HK-2 (cell line): ENCODE data around the gene SHROOM3.

ENCODE experiments used
- DNase-seq: peaks from one replicate; pipeline ENCODE4 v3.0.0-alpha.2; 2018; ENCODE audit not compliant: unreplicated experiment

SHROOM3 gene

DNA sequence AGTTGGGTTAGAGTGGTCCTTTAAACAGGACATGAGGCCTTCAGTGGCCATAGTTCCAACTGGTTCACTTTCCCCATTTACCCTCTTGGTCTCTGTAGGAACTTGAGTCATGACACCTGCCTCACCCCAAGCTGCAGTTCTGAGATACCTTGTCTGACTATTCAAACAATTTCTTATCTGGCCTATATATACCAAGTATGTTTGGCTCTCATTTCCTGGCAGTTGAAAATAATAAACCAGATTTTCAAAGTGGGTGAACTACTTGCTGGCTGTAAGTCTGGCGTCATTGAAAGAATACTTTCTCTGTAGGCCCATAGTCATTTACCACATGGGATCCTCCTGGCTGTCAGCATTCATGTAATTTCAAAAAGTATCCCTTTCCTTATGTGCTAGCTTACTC lies 228.8 kb downstream of the SHROOM3 start:
- DNase-seq: no peak

DNA sequence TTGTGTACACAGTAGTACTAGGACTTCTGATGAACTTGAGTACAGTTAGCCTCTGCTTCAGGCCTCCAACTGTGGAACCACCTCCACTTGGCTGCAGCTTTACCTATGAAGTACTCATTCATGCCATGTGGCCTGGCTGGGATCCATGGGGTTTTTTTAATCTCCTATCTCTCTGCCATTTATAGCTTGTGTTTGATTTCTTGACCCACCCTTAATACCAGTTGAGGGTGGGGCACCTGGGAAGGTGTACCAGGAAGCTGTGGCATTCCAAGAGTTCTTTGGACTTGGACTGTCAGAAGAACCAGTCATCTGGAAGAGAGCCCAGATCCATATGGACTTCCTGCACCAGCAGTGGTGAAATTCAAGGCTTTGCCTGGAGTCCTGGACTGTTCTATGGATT lies 230.1 kb downstream of the SHROOM3 start:
- DNase-seq: no peak

DNA sequence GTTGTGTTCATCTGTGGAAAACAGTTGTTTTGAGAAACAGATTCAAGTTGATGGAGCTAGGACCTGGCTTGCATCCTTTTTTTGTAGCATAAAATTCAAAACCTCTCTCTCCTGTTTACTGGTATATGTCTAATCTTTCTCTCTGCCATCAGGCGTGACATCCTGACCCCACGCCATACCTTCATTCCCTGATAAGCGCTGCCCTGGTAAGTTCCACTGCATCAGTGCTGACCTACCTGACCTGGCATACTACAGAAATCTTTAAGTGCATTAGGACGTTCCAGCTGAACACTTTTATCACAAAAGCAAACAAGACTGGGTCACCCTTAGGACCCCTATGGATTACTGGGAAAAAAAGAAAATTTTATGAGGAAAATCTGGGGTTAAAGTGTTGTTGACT lies 230.7 kb downstream of the SHROOM3 start:
- no peak for DNase-seq

DNA sequence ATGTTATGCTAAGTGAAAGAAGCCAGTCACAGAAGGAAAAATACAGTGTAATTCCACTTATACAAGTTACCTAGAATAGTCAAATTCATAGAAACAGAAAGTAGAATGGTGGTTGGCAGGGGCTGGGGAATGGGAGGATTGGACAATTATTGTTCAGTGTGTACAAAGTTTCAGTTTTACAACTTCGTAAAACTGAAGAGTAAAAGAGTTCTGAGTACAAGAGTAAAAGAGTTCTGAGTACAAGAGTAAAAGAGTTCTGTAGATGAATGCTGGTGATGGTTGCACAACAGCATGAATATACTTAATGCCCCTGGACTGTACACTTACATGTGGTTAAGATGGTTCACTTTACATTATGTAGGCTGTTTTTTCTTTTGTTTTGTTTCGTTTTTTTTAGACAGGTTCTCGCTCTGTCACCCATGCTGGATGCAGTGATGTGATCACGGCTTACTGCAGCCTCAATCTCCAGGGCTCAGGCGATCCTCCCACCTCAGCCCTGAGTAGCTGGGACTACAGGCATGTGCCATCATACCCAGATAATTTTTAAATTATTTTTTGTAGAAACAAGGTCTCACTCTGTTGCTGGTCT lies 232.0 kb downstream of the SHROOM3 start:
- no peak for DNase-seq

DNA sequence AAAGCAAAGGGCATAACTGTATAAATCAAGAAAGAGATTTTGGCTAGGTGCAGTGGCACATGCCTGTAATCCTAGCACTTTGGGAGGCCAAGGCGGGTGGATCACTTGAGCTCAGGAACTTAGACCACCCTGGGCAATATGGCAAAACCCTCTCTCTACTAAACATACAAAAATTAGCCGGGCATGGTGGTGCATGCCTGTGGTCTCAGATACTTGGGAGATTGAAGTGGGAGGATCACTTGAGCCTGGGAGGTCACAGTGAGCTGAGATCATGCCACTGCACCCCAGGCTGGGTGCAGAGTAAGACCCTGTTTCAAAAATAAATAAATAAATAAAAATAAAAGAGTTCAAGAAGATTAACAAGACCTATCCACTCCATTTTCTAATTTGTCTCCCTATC lies 235.6 kb downstream of the SHROOM3 start:
- no peak for DNase-seq

DNA sequence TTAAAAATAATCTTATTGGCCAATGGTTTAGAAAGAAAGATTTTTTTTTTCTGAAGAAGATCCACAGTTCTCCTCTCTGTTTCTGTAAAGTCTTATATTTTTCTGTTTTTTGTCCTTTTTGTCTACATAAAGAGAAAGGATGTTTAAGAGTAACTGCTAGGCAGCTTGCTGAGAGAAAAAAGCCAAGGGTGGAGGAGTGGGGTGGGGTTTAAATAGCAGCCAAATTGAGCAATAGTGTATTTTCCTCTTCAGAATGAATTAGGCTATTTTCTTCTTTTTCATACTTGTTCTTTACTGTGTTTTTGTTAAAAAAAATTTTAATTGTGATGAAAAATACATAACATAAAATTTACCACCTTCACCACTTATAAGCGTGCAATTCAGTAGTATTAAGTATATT lies 238.3 kb downstream of the SHROOM3 start:
- DNase-seq: no peak

DNA sequence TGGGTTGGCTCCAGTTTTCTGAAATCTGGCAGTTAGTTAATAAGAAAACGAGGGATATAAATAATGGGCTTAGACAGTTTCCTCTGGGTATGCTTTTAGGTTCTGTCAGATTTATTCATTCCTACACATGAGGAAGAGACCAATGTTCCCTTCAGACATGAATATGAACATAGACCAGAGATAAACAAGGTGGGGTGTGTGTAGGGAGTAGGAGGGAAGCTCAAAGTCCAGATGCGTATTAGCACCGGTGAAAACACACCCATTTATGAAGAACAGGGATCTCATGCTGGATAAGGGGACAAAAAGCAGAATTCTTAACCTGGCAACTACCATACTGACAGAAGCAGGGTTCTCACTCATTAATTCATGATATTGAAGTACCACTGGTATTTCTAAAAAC lies 240.0 kb downstream of the SHROOM3 start:
- DNase-seq: no peak

DNA sequence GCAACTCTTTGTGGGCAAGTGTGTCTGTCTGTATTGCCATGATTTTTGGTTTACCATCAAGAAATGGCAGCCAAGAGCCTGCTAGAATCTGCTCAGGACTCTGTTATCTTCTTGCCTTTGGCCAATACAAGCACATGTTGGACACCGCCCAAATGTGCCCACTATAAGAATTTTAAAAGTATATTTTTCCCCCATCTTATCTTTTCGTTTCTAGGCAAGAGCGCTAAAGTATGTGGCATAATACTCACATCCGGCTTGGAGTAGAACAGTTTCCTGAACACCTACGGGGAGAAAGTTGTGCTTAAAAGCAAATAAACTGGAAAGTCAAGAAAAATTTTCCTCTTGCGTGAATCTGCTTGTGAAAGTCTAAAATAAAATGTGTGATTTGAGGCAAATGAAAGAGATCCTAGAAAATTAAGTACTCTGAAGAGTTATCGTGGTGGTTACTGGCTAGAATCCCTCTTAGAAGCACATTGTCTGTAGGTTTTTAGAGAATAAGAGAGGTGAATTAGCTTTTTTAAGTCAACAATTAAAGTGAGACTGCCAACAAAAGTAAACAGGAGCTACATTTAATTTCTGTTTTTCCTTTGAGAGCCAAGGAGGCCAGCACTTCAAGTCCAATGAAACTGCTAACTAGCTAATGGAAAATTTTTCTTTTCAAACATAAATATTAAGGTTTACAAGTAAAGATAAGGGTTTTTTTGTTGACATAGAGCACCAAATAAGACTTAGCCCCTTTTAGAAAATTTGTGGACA lies 242.7 kb downstream of the SHROOM3 start:
- no peak for DNase-seq

DNA sequence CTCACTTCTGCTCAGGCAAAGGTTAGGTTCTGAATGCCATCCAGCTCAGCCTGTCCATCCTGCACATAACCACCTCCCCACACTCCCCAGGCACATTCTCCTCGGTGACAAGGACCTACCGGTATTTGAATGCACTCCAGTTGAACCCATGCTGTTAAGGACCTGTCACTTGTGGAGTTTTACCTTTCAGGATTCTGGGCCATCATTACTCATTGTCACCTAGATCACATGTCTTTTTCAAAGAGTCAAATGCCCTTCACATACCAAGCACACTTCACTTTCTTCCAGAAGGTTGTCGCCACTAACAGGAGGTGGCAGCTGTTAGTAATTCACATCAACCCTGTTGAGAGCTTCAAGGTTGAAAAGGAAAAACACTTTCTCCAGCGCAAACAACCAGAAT lies 244.7 kb downstream of the SHROOM3 start:
- no peak for DNase-seq

DNA sequence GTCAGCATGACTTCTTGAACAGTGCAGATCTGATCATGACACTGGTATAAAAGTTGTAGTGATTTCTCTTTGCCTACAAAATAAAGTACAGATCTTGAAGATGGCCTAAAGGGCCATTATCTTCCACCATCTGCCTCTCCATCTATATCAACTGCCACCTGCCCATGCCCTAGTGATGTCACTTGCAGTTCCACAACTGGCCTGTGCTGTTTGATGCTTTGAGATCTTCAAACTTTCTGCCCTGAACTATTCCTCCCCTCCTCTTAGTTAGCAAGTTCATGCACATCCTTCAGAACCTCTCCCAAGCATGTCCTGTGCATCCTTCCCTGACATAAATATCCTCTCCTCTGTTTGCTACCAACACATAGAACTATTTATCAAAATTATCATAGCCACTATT lies 245.9 kb downstream of the SHROOM3 start:
- no peak for DNase-seq

DNA sequence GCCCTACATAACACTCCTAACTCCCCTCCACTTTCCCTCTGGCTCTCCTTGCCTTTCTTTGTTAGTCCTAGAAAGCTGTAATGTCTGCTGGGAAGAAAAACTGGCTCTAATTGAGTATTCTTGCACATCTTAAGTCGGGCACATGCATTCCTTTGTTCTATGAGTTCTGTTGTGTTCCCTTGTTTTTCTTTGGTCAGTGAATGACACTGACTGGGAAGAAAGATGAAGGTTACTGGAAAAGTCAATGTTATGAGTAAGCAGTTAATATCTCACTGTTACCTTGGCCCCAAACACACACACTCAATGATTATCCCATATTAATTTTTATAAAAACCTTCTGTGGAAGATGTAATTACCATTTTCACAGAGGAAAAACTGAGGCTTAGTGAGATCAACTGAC lies 247.0 kb downstream of the SHROOM3 start:
- no peak for DNase-seq

DNA sequence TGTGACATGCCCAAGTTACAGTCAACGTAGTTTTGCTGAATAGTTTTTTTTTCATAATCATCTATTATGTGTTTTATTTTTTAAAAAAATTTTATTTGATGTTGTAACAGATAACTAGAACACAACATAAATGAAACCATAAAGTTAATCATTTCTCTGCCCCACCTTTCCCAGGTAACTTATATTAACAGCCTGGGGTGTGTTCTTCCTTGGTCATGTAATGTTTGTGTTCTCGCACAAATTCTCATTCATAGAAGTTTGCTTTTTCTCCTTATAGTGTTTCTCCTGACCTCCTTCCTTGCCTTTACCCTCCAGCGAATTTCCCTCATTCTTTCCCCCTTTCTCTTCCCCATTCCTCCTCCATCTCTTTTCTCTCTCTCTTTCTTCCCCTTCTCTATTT lies 248.1 kb downstream of the SHROOM3 start:
- DNase-seq: no peak

DNA sequence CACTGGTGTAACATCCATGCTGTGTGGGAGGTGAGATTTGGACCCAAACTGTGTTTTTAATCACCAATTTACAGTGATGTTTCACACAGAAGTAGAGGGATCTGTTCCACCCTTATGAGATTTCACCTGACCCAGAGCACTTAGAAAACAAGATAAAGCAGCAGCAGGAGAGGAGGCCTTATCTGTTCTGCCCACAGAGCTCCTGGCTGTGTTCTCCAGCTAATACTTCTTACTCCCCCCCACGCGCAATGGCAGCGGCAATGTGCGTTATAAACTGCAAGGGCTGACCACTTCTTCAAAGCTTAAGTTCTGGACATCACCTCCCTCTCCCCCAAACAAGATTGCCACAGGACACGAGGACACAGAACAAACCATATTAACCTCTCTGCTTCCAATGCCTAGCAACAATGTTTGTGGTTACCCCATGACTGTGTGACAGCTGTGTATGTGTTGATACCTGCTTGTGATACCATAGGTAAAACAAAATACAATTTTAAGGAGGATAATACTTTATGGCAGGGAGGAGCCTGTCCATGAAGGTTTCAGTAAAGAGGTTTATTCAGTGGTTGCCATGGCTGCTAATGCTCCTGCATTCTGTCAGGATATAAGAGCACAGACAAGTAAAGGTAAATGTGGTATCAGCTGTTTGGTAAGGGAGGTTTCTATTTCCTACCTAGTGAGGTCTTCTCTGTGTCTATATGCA lies 252.9 kb downstream of the SHROOM3 start:
- DNase-seq: no peak

DNA sequence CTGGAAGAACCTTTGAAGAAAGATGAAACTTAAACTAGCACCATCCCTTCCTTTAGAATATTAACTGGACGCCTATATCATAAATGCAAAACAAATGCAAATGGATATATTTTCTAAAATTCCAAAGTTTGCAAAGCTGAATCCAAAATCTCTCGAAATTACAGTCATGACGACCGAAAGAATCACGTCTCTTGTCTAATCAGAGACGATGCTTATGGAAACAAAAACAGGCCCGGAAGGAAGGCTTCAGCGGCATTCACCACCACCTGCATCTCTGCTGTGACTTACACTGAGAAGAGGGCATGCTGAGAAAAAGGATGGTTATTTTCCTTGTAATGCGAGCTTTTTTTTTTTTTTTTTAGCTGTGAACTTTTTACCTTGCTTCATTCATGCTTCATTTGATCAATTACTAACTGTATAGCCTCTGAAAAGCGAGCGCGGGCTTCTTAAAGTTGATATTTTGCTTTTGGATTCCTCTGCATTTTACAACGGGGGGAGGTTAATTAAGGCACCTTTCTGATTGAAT lies 253.7 kb downstream of the SHROOM3 start:
- no peak for DNase-seq

DNA sequence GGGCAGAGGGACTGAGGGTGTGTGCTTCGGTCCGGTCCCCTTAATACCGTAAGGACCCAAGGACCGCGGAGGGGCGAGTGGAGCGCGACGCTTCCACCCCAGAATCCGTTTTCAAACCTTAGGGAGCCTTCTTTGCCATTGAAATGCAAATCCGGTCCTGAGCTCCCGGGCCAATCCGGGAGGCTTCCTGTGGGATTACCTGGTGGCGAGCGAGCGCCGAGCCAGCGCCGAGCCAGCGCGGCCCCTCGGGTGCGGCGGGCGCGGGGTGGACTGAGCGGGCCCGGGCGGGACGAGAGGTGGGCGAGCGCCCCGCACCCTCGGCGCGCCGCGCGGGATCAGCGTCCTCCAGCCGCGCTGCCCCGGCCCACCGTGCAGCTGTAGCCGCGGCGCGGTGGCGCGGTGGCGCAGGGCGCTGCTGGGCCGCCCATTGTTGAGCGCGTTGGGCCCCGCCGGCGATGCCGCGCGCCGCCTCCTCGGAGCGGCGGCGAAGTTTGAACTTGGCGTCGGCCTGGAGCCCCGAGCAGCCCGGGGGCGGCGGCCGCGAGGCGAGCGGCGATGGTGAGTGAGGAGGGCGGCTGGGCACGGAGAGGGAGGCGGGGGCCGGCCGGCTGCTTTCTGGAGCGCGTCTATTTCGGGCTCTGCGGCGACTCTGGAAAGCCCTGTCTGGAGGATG lies 254.3 kb downstream of the SHROOM3 start:
- DNase-seq: peak; percentile 57

DNA sequence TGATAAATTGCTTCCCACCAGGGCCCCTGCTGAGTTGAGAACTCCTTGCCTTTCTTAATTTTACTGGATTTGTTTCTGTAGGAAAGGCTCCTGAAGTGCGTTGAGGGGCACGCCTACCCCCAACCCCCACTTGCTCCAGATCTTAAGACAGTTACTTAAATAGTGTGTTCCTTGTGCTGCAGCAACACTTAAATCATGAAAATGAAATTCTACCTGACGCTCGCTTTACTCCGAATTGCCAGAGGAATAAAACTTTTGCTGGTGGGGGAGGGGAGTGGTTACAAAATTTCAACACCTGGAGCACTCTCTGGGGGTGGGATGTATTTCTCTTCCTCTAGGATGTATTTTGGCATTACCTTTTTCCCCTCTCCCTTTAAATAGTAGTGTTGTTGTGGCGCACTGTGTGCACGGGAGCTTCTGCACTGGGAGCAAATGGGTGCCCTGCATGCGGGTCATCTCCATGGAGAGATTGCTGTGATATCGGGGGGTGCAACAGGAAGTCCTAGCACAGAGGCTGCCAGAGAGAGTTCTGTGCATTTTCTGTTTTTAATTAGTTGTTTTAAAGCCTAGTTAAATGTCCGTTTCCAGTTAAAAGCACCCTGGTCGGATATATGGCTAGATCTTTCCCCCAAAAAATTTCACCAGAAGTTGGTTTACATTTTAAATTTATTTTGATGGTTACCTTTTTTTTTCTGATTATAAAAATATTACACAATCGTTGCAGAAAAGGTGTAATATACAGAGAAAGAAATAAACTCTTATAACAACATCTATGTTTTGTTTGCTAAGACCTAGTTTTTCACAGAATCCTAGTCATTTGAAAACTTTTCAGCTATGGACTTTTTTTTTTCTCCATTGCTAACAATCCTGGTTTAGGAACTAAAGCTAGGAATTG lies 255.2 kb downstream of the SHROOM3 start:
- DNase-seq: peak; percentile 20

DNA sequence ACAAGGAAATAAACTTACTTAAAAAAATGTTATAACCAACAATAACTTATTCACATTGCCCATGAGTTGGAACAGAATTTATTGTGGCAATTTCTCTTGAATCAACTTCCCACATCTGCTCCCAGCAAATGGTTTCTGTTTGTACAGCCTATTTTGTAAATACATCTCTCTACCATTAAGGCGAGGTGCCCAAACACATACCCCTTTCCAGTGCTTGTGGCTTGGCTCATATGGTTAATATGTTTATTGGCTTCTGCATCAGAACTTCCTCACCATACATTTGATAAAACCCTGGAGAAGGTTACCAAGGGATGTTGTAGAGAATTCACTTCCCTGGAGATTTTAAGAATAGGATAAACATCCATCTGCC lies 255.9 kb downstream of the SHROOM3 start:
- DNase-seq: no peak

DNA sequence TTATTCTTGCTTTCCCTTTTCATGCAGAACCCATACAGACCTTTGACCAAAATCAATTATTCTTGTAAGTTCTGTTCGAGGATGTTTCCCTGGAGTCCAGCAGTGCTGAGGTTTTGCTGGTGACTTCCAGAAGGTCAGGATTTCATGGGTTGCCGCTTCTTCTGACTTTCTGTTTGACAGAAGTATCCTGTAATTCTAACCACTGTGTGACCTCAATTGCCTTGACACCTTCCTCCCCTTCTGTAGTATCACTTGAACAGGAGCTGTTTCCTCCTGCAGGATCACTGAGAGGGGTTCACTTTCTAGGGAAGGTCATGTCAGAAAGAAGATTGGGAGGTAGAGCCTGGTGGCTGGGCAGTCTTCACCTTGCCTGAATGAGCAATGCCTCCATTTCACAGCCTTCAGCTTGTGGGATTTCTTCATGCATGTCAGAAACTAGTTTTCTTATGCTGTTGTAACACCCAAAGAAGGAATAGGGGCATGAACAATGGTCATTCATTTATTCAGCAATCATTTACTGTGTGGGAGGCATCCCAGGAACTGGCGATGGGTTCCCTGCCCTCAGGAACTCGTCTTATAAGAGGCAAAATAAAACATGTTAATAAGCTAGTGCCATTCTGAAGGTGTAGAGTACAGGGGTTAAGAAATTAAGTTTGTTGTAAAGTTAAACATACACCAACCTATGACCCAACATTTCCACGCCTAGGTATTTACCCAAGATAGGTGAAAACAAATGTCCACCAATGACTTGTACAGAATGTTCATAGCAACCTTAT lies 257.0 kb downstream of the SHROOM3 start:
- DNase-seq: no peak

DNA sequence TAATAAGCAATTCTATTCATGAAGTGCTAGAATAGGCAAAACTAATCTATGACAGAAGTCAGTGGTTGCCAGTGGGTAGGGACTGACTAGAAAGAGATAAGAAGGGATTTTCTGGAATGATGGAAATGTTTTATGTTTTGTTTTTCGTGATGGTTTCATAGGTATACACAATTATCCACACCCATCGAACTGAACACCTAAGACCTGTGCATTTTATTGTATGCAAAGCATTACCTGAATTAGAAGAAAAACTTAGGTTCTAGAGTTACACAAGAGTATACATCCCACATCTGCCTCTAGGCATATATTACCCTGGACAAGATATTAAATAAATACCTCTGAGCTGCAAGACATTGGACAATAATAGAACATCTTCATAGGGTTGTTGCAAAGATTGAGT lies 257.7 kb downstream of the SHROOM3 start:
- no peak for DNase-seq

DNA sequence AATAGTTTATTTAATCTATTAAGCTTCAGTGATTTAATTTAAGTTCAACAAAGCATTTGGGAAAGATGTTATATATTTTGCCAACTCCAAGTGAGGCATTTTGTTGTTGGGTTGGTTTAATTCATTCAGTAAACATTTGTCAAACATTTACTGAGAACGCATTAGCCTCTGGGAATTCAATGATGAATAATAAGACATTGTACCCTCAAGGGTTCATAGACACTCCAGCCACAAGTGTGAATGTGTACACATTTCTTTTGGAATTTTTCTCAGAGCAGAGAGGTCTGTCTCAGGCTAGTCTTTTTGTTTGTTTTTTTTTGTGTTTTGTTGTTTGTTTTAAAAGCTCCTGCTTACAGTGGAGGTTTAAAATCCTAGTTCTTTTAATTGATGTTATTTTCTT lies 259.0 kb downstream of the SHROOM3 start:
- DNase-seq: no peak

DNA sequence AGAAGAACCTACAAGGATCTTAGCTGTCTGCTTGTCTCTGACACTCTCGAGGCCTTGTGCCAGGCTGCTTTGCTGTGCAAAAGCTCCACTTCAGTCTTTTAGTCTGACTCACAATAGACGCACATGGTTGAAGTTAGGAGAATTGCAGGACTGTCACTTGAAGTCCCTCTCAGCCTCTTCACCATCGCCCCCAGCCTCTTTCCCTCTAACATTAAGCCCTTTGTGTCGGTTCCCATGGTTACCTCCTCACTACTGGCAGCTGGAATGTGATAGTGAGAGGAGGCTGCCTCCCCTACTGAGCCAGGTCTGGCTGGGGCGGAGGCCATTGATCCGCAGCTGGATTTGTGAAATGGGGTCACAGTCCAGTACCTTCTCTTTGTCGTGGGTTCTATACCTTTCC lies 261.1 kb downstream of the SHROOM3 start:
- no peak for DNase-seq
